Activated naive CD4-positive, alpha-beta T cell treated with anti-CD3 and anti-CD28 coated beads for 36 hours (primary cell): Measurements from ENCODE around the gene CEP170B. TPM values are rescaled to one million over a fixed set of nuclear protein-coding genes. Genes with fewer than 3 reads are reported as not detected.
"Not testable (repeated sequence)": the region's sequence is repeated elsewhere in the genome, so short reads cannot be mapped to it uniquely, and the experiment has no call there.

ENCODE experiments used
- CTCF ChIA-PET: fragments of 350-600 bp; sonication (Branson Sonifier 250); formaldehyde crosslinking; loops from one replicate; lab custom pipeline; 2021; ENCODE audit warnings: antibody characterized with exemption; lab: Charles Lee
- DNase-seq: peaks from one replicate; pipeline ENCODE4 v3.0.0-alpha.2; 2020
- H3K27ac Mint-ChIP-seq: one replicate; pipeline ENCODE4 v1.8.0; 2021; ENCODE audit warnings: mild to moderate bottlenecking, mixed read lengths
- H3K27me3 Mint-ChIP-seq: one replicate; pipeline ENCODE4 v1.8.0; 2021; ENCODE audit warnings: low read depth, mixed read lengths
- H3K36me3 Mint-ChIP-seq: one replicate; pipeline ENCODE4 v1.8.0; 2021; ENCODE audit warnings: low read depth, mixed read lengths
- H3K4me1 Mint-ChIP-seq: one replicate; pipeline ENCODE4 v1.8.0; 2021; ENCODE audit warnings: low read depth, mixed read lengths
- H3K4me3 Mint-ChIP-seq: one replicate; pipeline ENCODE4 v1.8.0; 2021; ENCODE audit warnings: mild to moderate bottlenecking, moderate library complexity, mixed read lengths
- H3K9me3 Mint-ChIP-seq: one replicate; pipeline ENCODE4 v1.8.0; 2021; ENCODE audit warnings: mixed read lengths
- intact Hi-C: fragments of 100-400 bp; cut with micrococcal nuclease; formaldehyde crosslinking; loops from one replicate; pipeline ENCODE4 v1.15.1; 2023
- total RNA-seq, 2 experiments: library from RNA; stranded (reverse); gene quantifications; one replicate each; pipeline ENCODE4 v1.2.3, GENCODE V29; 2021

The CEP170B gene
- total RNA-seq, 2 experiments from 2014 or later: 3.3 TPM

DNA sequence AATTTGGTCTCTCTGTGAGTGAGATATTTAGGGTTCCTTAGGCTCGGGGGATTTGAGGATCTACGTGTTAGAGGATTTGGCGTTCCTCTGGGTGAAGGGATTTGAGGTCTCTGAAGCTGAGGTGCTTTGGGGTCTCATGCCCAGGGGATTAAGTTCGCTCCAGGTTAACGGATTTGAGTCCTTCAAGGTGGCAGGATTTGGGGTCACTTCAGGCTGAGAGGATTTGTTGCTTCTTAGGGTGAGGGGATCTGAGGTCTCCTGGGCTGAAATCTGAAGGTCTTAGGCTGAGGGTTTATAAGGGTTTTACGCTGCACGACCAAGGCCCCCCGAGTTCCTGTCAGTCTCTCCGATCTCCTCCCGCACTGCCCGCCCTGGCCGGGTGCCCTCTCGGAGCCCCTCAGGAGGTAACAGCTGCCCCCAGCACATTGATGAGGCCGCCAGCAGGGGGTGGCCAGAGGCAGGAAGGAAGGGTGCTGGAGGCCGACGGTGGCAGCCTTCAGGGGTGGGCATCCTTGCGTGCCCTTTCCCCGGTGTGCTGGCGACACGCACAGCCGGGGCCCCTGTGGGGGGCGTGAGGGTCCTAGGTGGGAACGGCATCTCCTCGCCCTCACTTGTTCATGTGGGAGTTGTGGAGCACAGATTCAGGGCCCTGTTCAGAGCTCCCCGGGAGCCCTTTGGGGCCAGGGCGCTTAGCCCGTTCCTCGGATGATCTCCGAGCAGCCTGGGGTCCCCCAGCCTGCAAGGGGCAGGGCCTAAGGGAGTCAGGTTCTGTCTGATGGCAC lies 14.3 kb downstream of the CEP170B start:
- CTCF ChIA-PET: no interaction called here
- H3K9me3 Mint-ChIP-seq: no peaks in the 10 kb centered on the region
- H3K27me3 Mint-ChIP-seq: no peaks in the 10 kb centered on the region
- no peak for DNase-seq
- H3K4me1 Mint-ChIP-seq: no peaks in the 10 kb centered on the region
- H3K27ac Mint-ChIP-seq: no peak overlapping the region
- intact Hi-C loops: no loop called here
- no peak overlapping the region for H3K4me3 Mint-ChIP-seq
- no peaks in the 10 kb centered on the region for H3K36me3 Mint-ChIP-seq

DNA sequence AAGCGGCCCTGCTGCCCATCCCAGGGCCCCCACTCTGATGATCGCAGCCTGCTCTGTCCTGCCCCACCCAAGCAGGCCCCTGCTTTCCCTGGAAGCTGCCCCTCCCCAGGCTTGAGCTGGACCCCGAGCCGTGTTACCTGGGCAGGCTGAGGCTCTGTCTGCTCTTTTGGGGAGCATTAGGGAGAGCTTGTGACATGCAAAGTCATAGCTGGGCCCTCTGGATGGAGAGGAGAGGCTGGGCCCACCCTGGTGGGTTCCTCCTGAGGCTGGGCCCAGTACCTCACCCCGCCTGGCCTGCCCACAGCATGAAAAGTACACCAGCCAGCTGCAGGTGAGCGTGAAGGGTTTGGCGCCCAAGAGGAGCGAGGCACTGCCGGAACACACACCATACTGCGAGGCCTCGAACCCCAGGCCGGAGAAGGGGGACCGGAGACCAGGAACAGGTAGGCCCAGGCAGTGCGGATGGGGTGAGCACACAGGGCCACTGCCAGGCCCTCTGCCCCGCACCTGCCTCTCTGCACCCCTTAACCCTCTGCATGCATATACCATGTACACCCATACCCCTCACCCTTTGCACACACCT lies 15.0 kb downstream of the CEP170B start:
- Mint-ChIP-seq H3K9me3 (no peaks in the 10 kb centered on the region), H3K4me1 (no peaks in the 10 kb centered on the region), H3K27ac (no peak overlapping the region), H3K4me3 (no peak overlapping the region), H3K27me3 (no peaks in the 10 kb centered on the region), H3K36me3 (no peaks in the 10 kb centered on the region)
- intact Hi-C loops: no loop called here
- CTCF ChIA-PET: no interaction called here
- DNase-seq: no peak

DNA sequence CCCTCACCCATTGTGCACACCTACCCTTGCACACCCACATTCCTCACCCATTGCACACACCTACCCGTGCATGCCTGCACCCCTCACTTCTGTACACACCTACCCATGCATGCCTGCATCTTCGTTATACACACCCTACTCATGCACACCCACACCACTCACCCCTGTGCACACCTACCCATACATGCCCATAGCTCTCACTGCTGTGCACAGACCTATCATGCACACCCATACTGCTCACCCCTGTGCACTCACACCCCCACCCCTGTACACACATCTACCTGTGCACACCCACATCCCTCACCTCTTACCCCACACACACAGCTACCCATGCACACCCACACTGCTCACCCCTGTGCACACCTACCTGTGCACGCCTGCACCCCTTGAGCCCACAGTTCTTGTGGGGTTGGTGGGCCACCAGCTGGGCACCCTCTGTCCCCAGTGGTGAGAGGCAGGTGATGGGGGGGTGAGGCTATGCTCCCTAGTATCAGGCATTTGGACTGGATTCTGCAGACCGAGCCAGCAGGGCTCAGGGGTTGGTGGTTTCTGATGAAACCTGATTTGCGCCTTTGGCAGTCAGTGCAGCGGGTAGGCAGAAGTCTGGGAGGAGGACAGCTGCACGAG lies 15.6 kb downstream of the CEP170B start:
- intact Hi-C loops: no loop called here
- CTCF ChIA-PET: no interaction called here
- Mint-ChIP-seq H3K27me3 (no peaks in the 10 kb centered on the region), H3K4me3 (no peak overlapping the region), H3K4me1 (no peaks in the 10 kb centered on the region), H3K27ac (no peak overlapping the region), H3K9me3 (no peaks in the 10 kb centered on the region), H3K36me3 (no peaks in the 10 kb centered on the region)
- no peak for DNase-seq

- no peaks in the 10 kb centered on the region for H3K27me3 Mint-ChIP-seq
- no peak for DNase-seq
- CTCF ChIA-PET: no interaction called here
- H3K4me1 Mint-ChIP-seq: no peaks in the 10 kb centered on the region
- H3K36me3 Mint-ChIP-seq: no peaks in the 10 kb centered on the region
- no peaks in the 10 kb centered on the region for H3K9me3 Mint-ChIP-seq
- intact Hi-C loops: no loop called here
- H3K4me3 Mint-ChIP-seq: no peak overlapping the region
- no peak overlapping the region for H3K27ac Mint-ChIP-seq
Measured at GRCh38 chr14:104881369-104881979, 16.4 kb downstream of the CEP170B start.

DNA sequence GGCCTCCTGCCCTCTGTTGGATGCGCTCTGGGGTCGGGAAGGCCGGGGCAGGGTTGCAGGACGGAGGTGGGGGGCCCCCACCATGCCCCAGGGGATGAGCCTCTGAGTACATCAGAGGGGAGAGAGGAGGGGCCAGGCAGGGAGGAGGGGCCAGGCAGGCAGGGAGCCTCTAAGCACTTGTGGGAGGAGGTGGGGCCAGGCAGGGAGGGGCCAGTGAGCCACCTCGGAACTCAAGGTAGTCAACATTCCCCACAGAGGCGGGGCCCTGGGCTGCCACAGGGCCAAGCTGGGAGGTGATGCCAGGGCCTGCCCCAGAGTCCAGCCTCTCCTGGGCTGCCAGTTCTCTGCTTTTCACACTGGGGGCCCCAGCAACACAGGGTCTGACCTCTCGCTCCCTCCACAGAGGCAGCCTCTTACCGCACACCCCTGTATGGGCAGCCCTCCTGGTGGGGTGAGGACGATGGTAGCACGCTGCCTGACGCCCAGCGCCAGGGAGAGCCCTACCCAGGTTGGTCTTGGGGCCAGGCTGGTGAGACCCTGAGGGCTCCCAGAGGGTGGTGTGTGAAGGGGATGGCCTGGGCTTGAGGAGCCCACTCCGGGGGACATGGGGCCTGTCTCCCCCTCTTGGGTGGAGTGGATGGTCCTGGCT lies 17.4 kb downstream of the CEP170B start:
- Mint-ChIP-seq H3K27ac (no peak overlapping the region), H3K4me3 (no peak overlapping the region), H3K27me3 (no peaks in the 10 kb centered on the region), H3K36me3 (no peaks in the 10 kb centered on the region), H3K4me1 (no peaks in the 10 kb centered on the region), H3K9me3 (no peaks in the 10 kb centered on the region)
- CTCF ChIA-PET: no interaction called here
- intact Hi-C loops: no loop called here
- peak; percentile 26 for DNase-seq

GRCh38 chr14:104882991-104883660 lies 18.1 kb downstream of the CEP170B start:
- Mint-ChIP-seq H3K27me3 (no peaks in the 10 kb centered on the region), H3K4me3 (no peak overlapping the region), H3K4me1 (no peaks in the 10 kb centered on the region), H3K36me3 (no peaks in the 10 kb centered on the region), H3K27ac (no peak overlapping the region), H3K9me3 (no peaks in the 10 kb centered on the region)
- intact Hi-C loops: no loop called here
- CTCF ChIA-PET: no interaction called here
- no peak for DNase-seq

DNA sequence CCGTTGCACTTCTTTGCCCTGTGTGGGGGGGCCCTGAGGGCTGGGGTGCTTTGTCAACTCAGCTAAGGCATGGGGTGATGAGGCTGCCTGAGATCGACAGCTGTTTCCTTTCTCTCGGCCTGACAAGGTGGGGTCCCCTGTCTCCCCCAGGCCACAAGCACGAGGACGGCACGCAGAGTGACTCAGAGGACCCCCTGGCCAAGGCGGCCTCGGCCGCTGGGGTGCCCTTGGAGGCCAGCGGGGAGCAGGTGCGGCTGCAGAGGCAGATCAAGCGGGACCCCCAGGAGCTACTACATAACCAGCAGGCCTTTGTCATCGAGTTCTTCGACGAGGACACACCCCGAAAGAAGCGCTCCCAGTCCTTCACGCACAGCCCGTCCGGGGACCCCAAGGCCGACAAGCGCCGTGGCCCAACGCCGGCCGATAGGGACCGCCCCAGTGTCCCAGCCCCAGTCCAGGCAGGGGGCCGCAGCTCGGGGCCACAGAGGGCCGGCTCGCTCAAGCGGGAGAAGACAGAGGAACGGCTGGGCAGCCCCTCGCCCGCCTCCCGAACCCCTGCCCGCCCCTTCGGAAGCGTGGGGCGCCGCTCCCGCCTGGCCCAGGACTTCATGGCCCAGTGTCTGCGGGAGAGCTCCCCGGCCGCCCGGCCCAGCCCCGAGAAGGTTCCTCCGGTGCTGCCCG lies 18.8 kb downstream of the CEP170B start:
- Mint-ChIP-seq H3K27me3 (no peaks in the 10 kb centered on the region), H3K4me1 (no peaks in the 10 kb centered on the region), H3K4me3 (no peak overlapping the region), H3K9me3 (no peaks in the 10 kb centered on the region), H3K36me3 (no peaks in the 10 kb centered on the region), H3K27ac (no peak overlapping the region)
- CTCF ChIA-PET: interaction anchor here (0.7 kb wide), 1 partner anchor 36 kb away, joined by 4 read pairs; no protein-coding TSS in a partner anchor
- no peak for DNase-seq
- intact Hi-C loops: no loop called here

DNA sequence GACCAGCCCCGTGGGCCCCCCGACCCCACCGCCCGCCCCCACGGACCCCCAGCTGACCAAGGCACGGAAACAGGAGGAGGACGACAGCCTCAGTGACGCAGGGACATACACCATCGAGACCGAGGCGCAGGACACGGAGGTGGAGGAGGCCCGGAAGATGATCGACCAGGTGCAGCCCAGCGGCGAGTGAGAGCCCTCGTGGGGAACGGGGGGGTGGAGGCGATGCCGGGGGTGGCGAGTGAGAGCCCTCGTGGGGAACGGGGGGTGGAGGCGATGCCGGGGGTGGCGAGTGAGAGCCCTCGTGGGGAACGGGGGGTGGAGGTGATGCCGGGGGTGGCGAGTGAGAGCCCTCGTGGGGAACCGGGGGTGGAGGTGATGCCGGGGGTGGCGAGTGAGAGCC lies 19.3 kb downstream of the CEP170B start:
- CTCF ChIA-PET: interaction anchor here (0.7 kb wide), 1 partner anchor 36 kb away, joined by 4 read pairs; no protein-coding TSS in a partner anchor
- H3K9me3 Mint-ChIP-seq, intact Hi-C loops: not testable (repeated sequence)

GRCh38 chr14:104885031-104885972 lies 20.2 kb downstream of the CEP170B start:
- Mint-ChIP-seq H3K36me3 (no peaks in the 10 kb centered on the region), H3K4me3 (no peak overlapping the region), H3K27me3 (no peaks in the 10 kb centered on the region), H3K27ac (no peak overlapping the region), H3K9me3 (no peaks in the 10 kb centered on the region), H3K4me1 (no peaks in the 10 kb centered on the region)
- CTCF ChIA-PET: no interaction called here
- DNase-seq: no peak
- intact Hi-C loops: no loop called here

More for the DNA sequence above, 19.3 kb downstream of the CEP170B start:
- not testable (repeated sequence) for DNase-seq, H3K36me3 Mint-ChIP-seq, H3K4me1 Mint-ChIP-seq, H3K27ac Mint-ChIP-seq, H3K27me3 Mint-ChIP-seq, H3K4me3 Mint-ChIP-seq

DNA sequence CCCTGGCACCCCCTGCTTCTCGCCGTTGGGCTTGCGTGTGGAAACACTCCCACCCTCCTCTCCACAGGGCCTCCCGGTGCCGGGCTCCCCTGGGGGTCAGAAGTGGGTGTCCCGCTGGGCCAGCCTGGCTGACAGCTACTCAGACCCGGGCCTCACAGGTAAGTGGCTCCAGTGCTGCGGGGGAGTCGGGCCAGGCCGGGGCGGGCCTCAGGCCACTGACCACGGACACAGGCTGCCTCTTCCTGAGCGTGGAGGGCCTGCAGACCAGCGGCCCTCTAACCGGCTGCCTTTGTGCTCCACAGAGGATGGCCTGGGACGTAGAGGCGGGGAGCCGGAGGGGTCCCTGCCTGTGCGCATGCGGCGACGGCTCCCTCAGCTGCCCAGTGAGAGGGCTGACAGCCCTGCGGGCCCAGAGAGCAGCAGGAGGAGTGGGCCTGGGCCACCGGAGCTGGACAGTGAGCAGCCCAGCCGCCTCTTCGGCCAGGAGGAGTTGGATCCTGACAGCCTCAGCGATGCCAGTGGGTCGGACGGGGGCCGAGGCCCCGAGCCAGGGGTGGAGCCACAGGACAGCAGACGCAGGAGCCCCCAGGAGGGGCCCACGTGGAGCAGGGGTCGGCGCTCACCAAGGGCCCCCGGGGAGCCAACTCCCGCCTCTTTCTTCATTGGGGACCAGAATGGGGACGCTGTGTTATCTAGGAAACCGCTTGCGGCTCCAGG lies 21.1 kb downstream of the CEP170B start:
- intact Hi-C loops: no loop called here
- H3K27ac Mint-ChIP-seq: no peak overlapping the region
- no peaks in the 10 kb centered on the region for H3K9me3 Mint-ChIP-seq
- no peak overlapping the region for H3K4me3 Mint-ChIP-seq
- no peaks in the 10 kb centered on the region for H3K4me1 Mint-ChIP-seq
- H3K36me3 Mint-ChIP-seq: no peaks in the 10 kb centered on the region
- H3K27me3 Mint-ChIP-seq: no peaks in the 10 kb centered on the region
- CTCF ChIA-PET: no interaction called here
- no peak for DNase-seq
